Trophoblast cell (in vitro differentiated cells and primary cell): ENCODE measurements around the gene PTPRN2.
"Not testable (repeated sequence)": the region's sequence is repeated elsewhere in the genome, so short reads cannot be mapped to it uniquely, and the experiment has no call there.

ENCODE experiments used
- DNase-seq, 2 donors: peaks; one replicate each; pipeline ENCODE4 v3.0.0-alpha.2; 2016
- H2AFZ ChIP-seq: 2 replicates; pipeline ENCODE4 v1.6.1; 2013; ENCODE audit warnings: low read length, moderate library complexity, mild to moderate bottlenecking; ENCODE audit not compliant: insufficient read depth, poor library complexity
- H2AK5ac ChIP-seq: 2 replicates; pipeline ENCODE4 v1.6.1; 2013; ENCODE audit warnings: mild to moderate bottlenecking, low read length
- H2BK120ac ChIP-seq: 2 replicates; pipeline ENCODE4 v1.6.1; 2013; ENCODE audit warnings: low read length, mild to moderate bottlenecking, moderate library complexity; ENCODE audit not compliant: insufficient read depth, poor library complexity
- H2BK12ac ChIP-seq: 2 replicates; pipeline ENCODE4 v1.6.1; 2013; ENCODE audit warnings: mild to moderate bottlenecking, low read length, moderate library complexity
- H2BK5ac ChIP-seq: 2 replicates; pipeline ENCODE4 v1.6.1; 2013; ENCODE audit warnings: low read length, low read depth, moderate library complexity, mild to moderate bottlenecking; ENCODE audit not compliant: poor library complexity
- H3K14ac ChIP-seq: 2 replicates; pipeline ENCODE4 v1.6.1; 2013; ENCODE audit warnings: mild to moderate bottlenecking, low read length
- H3K18ac ChIP-seq: 2 replicates; pipeline ENCODE4 v1.6.1; 2013; ENCODE audit warnings: mild to moderate bottlenecking, low read length
- H3K23ac ChIP-seq: 2 replicates; pipeline ENCODE4 v1.6.1; 2013; ENCODE audit warnings: low read length
- H3K27ac ChIP-seq: 2 replicates; pipeline ENCODE4 v1.5.1; 2013; ENCODE audit warnings: low read depth, mild to moderate bottlenecking, inconsistent platforms, low read length, moderate library complexity
- H3K27me3 ChIP-seq: 2 replicates; pipeline ENCODE4 v1.6.1; 2013; ENCODE audit warnings: inconsistent platforms, mild to moderate bottlenecking, low read length, moderate library complexity; ENCODE audit not compliant: insufficient read depth
- H3K36me3 ChIP-seq, 2 experiments: 1 replicate in 1 of 2; 2 replicates in 1 of 2; pipeline ENCODE4 v1.6.1; 2013; ENCODE audit warnings: low read length in 2 of 2, mild to moderate bottlenecking in 2 of 2, moderate library complexity in 1 of 2; ENCODE audit not compliant: insufficient read depth in 2 of 2, control insufficient read depth in 1 of 2
- H3K4ac ChIP-seq: 2 replicates; pipeline ENCODE4 v1.6.1; 2013; ENCODE audit warnings: low read depth, mild to moderate bottlenecking, low read length, moderate library complexity
- H3K4me1 ChIP-seq, 2 experiments: 1 replicate in 1 of 2; 2 replicates in 1 of 2; pipeline ENCODE4 v1.6.1; 2013; ENCODE audit warnings: low read length in 2 of 2, mild to moderate bottlenecking in 2 of 2, moderate library complexity in 1 of 2; ENCODE audit not compliant: insufficient read depth in 2 of 2, control insufficient read depth in 1 of 2
- H3K4me2 ChIP-seq: 2 replicates; pipeline ENCODE4 v1.6.1; 2013; ENCODE audit warnings: inconsistent platforms, mild to moderate bottlenecking, low read length, moderate library complexity
- H3K4me3 ChIP-seq: 2 replicates; pipeline ENCODE4 v1.5.1; 2013; ENCODE audit warnings: mild to moderate bottlenecking, low read depth, low read length, inconsistent platforms
- H3K79me1 ChIP-seq: one replicate; pipeline ENCODE4 v1.6.1; 2013; ENCODE audit warnings: low read length
- H3K79me2 ChIP-seq: 2 replicates; pipeline ENCODE4 v1.6.1; 2013; ENCODE audit warnings: low read length, mild to moderate bottlenecking; ENCODE audit not compliant: control insufficient read depth, insufficient read depth, poor library complexity
- H3K9ac ChIP-seq: 2 replicates; pipeline ENCODE4 v1.6.1; 2013; ENCODE audit warnings: mild to moderate bottlenecking, low read length
- H3K9me3 ChIP-seq: 2 replicates; pipeline ENCODE4 v1.6.1; 2013; ENCODE audit warnings: low read depth, mild to moderate bottlenecking, control low read depth, inconsistent platforms, low read length; ENCODE audit not compliant: insufficient read depth
- H4K12ac ChIP-seq: 2 replicates; pipeline ENCODE4 v1.6.1; 2013; ENCODE audit warnings: low read depth, mild to moderate bottlenecking, low read length, moderate library complexity
- H4K8ac ChIP-seq: 2 replicates; pipeline ENCODE4 v1.6.1; 2013; ENCODE audit warnings: low read depth, mild to moderate bottlenecking, low read length, moderate library complexity
- H4K91ac ChIP-seq: one replicate; pipeline ENCODE4 v1.6.1; 2013; ENCODE audit warnings: low read depth, mild to moderate bottlenecking, low read length, moderate library complexity
- WGBS: extraction: QIAGEN DNeasy Blood & Tissue Kit; methylation state at CpG from one replicate; pipeline ENCODE4 v1.1.7; 2013; ENCODE audit warnings: missing lambda C conversion rate; ENCODE audit not compliant: insufficient read length, insufficient coverage; ENCODE audit errors: extremely low coverage; 5-methylcytosine and 5-hydroxymethylcytosine counted together

The PTPRN2 gene

DNA sequence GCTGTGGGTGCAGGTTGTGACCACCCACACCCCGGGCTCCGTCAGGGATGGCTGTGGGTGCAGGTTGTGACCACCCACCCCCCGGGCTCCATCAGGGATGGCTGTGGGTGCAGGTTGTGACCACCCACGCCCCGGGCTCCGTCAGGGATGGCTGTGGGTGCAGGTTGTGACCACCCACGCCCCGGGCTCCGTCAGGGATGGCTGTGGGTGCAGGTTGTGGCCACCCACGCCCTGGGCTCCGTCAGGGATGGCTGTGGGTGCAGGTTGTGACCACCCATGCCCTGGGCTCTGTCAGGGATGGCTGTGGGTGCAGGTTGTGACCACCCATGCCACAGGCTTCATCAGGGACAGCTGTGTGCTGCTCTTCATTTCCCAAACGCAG is 53.5 kb downstream of the PTPRN2 start:
- H3K4me1 ChIP-seq, H3K27me3 ChIP-seq, H3K18ac ChIP-seq, H3K4me3 ChIP-seq, H2BK5ac ChIP-seq, H2AFZ ChIP-seq, H3K36me3 ChIP-seq, H3K27ac ChIP-seq, H2BK120ac ChIP-seq, H3K14ac ChIP-seq, H4K12ac ChIP-seq, H4K8ac ChIP-seq, H3K4ac ChIP-seq, H2BK12ac ChIP-seq, H3K9ac ChIP-seq, H3K79me2 ChIP-seq, H3K23ac ChIP-seq, H2AK5ac ChIP-seq, H3K4me2 ChIP-seq, DNase-seq, H3K79me1 ChIP-seq, H4K91ac ChIP-seq: not testable (repeated sequence)
- H3K9me3 ChIP-seq: peaks cover 13% of the 10 kb centered on the region
- WGBS: no CpG with 5 or more reads among the region's 12 CpGs

DNA sequence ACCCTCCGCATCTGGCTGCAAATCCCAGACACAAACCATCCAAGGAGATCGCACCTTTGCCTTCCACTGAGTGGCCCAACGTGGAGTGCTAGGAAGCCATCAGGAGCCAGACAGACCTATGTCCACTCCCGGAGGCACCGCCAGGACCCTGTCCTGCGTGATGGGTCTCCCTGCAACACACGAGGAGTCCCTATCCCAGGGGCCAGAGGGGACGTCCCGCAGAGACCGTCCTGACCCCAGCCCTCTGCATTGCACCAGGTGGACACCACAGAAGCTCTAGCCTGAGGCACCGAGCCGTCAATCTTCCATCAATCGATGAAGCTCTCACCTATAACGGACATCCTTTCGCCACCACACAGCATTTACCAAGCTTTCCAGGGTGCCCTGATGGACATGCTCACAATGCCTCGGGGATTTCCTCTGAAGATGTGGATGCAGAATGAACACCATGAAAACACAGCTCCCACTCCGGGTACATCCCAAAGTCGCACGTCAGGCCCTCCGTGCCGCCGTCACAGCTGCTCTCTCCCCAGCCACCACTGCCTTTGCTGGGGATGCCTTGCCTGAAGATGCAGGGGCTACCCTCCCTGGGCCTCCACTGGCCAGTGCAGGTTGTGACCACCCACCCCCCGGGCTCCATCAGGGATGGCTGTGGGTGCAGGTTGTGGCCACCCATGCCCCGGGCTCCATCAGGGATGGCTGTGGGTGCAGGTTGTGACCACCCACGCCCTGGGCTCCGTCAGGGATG is 54.1 kb downstream of the PTPRN2 start:
- Histone ChIP-seq H2AK5ac (no peak overlapping the region), H3K23ac (no peak overlapping the region), H3K79me1 (no peaks in the 10 kb centered on the region), H4K12ac (no peak overlapping the region), H3K36me3 (no peaks in the 10 kb centered on the region), H3K4me2 (no peak overlapping the region), H3K9me3 (peaks cover 13% of the 10 kb centered on the region), H2BK5ac (no peak overlapping the region), H3K27ac (no peak overlapping the region), H3K4me3 (no peak overlapping the region), H3K18ac (no peak overlapping the region), H2BK120ac (no peak overlapping the region), H2BK12ac (no peak overlapping the region), H2AFZ (no peak overlapping the region), H3K4ac (no peak overlapping the region), H3K79me2 (no peaks in the 10 kb centered on the region), H3K27me3 (no peaks in the 10 kb centered on the region), H4K91ac (no peak overlapping the region), H3K14ac (no peak overlapping the region), H4K8ac (no peak overlapping the region), H3K9ac (no peak overlapping the region), H3K4me1 (peaks cover 0 to 2% of the 10 kb centered on the region in 2 experiments)
- no CpG with 5 or more reads among the region's 26 CpGs for WGBS
- DNase-seq: no peak

DNA sequence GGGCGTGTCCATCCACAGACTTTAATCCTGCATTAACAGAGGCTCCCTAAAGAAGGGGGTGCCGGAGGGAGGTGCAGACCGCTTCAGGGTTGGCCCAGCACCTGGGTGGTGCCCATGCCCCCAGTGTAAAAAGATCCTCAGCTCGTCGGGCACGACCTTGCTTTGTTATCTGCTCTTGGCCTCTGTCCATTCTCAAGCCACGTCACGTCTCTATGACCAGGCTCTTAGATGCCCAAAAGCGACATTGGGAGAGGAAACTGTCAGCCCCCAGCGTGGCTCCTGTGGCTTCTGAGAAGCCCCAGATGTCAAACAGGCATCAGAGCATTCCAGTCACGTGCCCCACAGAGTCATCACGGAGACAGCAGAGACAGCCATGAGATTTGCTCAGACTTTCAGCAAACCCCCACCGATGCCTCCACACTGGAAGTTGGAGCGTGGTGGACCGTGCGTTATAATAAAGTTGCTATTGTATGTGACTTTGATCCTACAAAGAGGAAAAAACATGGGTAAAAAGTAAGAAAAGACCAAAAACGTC is 55.5 kb downstream of the PTPRN2 start:
- no peak overlapping the region for H2AFZ ChIP-seq
- peaks cover 0 to 2% of the 10 kb centered on the region in 2 experiments for H3K4me1 ChIP-seq
- no peak overlapping the region for H4K91ac ChIP-seq
- no peak overlapping the region for H3K4me3 ChIP-seq
- no peak overlapping the region for H3K27ac ChIP-seq
- no peak overlapping the region for H3K23ac ChIP-seq
- no peak overlapping the region for H4K12ac ChIP-seq
- no peak overlapping the region for H2BK12ac ChIP-seq
- no peak overlapping the region for H3K18ac ChIP-seq
- WGBS: no CpG with 5 or more reads among the region's 17 CpGs
- no peaks in the 10 kb centered on the region for H3K79me1 ChIP-seq
- no peak overlapping the region for H3K4ac ChIP-seq
- H3K36me3 ChIP-seq: no peaks in the 10 kb centered on the region
- no peak overlapping the region for H2AK5ac ChIP-seq
- no peak overlapping the region for H3K4me2 ChIP-seq
- no peaks in the 10 kb centered on the region for H3K79me2 ChIP-seq
- H3K9ac ChIP-seq: no peak overlapping the region
- H4K8ac ChIP-seq: no peak overlapping the region
- peaks cover 13% of the 10 kb centered on the region for H3K9me3 ChIP-seq
- no peak overlapping the region for H2BK5ac ChIP-seq
- DNase-seq: no peak
- H2BK120ac ChIP-seq: no peak overlapping the region
- H3K27me3 ChIP-seq: no peaks in the 10 kb centered on the region
- H3K14ac ChIP-seq: no peak overlapping the region

DNA sequence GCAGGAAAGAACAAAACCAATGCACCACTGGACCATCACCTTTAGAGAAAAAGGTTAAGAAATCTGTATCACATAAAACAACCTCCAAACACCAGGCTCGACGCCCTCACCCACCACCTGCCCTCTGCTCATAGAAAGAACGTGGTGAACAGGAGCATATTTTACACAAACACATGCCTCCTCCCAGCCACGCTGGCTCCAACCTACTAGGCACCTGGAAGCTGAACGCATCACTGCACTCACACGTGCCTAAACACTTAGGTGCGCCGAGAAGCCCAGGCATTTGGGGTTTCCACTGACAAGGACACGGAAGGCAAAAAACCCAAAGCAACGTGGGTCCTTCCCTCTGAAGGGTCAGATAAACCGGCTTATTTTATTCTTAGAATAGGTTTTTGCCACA is 56.0 kb downstream of the PTPRN2 start:
- Histone ChIP-seq H3K14ac (no peak overlapping the region), H3K18ac (no peak overlapping the region), H3K9ac (no peak overlapping the region), H3K4me1 (peaks cover 0 to 2% of the 10 kb centered on the region in 2 experiments), H2AK5ac (no peak overlapping the region), H3K23ac (no peak overlapping the region), H3K79me1 (no peaks in the 10 kb centered on the region), H2BK120ac (no peak overlapping the region), H3K36me3 (no peaks in the 10 kb centered on the region), H4K12ac (no peak overlapping the region), H3K4ac (no peak overlapping the region), H4K91ac (no peak overlapping the region), H3K9me3 (peaks cover 13% of the 10 kb centered on the region), H3K27me3 (no peaks in the 10 kb centered on the region), H3K4me2 (no peak overlapping the region), H4K8ac (no peak overlapping the region), H2AFZ (no peak overlapping the region), H3K27ac (no peak overlapping the region), H3K79me2 (no peaks in the 10 kb centered on the region), H3K4me3 (no peak overlapping the region), H2BK5ac (no peak overlapping the region), H2BK12ac (no peak overlapping the region)
- DNase-seq: no peak
- no CpG with 5 or more reads among the region's 11 CpGs for WGBS
